SK-N-SH treated with all-trans-retinoic acid at 6 μM for 48 hours (cell line): Measurements from ENCODE around the gene EPB41L4A.

Source experiments
- ATAC-seq: fragments of 200-7000 bp; cut with Tn5 transposase; 3 replicates; pipeline ENCODE4 v1.9.1; 2020; ENCODE audit warnings: mild to moderate bottlenecking, moderate library complexity
- ARNTL ChIP-seq: fragments of 450-650 bp; formaldehyde crosslinking; IDR thresholded peaks from 2 replicates; pipeline ENCODE4 v1.5.0; 2020; ENCODE audit warnings: low read depth, mild to moderate bottlenecking, moderate library complexity, borderline replicate concordance
- BACH2 ChIP-seq: fragments of 250-450 bp; sonication (Bioruptor Pico); IDR thresholded peaks from 2 replicates; pipeline ENCODE4 v1.9.0; 2021; ENCODE audit warnings: mild to moderate bottlenecking, borderline replicate concordance
- CREB5 ChIP-seq: fragments of 250-450 bp; sonication (Bioruptor Pico); IDR thresholded peaks from 2 replicates; pipeline ENCODE4 v1.5.1; 2020; ENCODE audit warnings: low read depth, mild to moderate bottlenecking, moderate library complexity
- CSDC2 ChIP-seq: fragments of 250-450 bp; sonication (Bioruptor Pico); IDR thresholded peaks from 2 replicates; pipeline ENCODE4 v1.5.0; 2020; ENCODE audit warnings: mild to moderate bottlenecking, moderate library complexity
- CSRNP3 ChIP-seq: fragments of 250-450 bp; sonication (Bioruptor Pico); IDR thresholded peaks from 2 replicates; pipeline ENCODE4 v1.5.1; 2021; ENCODE audit warnings: mild to moderate bottlenecking, moderate library complexity
- ESRRG ChIP-seq: fragments of 250-450 bp; sonication (Bioruptor Pico); IDR thresholded peaks from 2 replicates; pipeline ENCODE4 v1.6.1; 2021; ENCODE audit warnings: mild to moderate bottlenecking
- GLIS3 ChIP-seq: fragments of 250-450 bp; sonication (Bioruptor Pico); IDR thresholded peaks from 2 replicates; pipeline ENCODE4 v1.5.0; 2020; ENCODE audit warnings: mild to moderate bottlenecking, moderate library complexity
- OSR1 ChIP-seq: fragments of 250-450 bp; sonication (Bioruptor Pico); IDR thresholded peaks from 2 replicates; pipeline ENCODE4 v1.8.0; 2022; ENCODE audit warnings: moderate library complexity, mild to moderate bottlenecking, inconsistent platforms
- PATZ1 ChIP-seq: fragments of 250-450 bp; sonication (Bioruptor Pico); IDR thresholded peaks from 2 replicates; pipeline ENCODE4 v1.8.0; 2020; ENCODE audit warnings: mild to moderate bottlenecking, moderate library complexity, borderline replicate concordance
- POU6F1 ChIP-seq: fragments of 250-450 bp; sonication (Bioruptor Pico); IDR thresholded peaks from 2 replicates; pipeline ENCODE4 v1.8.0; 2021; ENCODE audit warnings: low read depth, mild to moderate bottlenecking, moderate library complexity, borderline replicate concordance
- PPARA ChIP-seq: fragments of 250-450 bp; sonication (Bioruptor Pico); IDR thresholded peaks from 2 replicates; pipeline ENCODE4 v1.5.0; 2020; ENCODE audit warnings: mild to moderate bottlenecking, borderline replicate concordance
- RARB ChIP-seq: fragments of 250-450 bp; sonication (Bioruptor Pico); IDR thresholded peaks from 2 replicates; pipeline ENCODE4 v1.8.0; 2021; ENCODE audit warnings: mild to moderate bottlenecking, moderate library complexity
- SNAI2 ChIP-seq: fragments of 250-450 bp; sonication (Bioruptor Pico); IDR thresholded peaks from 2 replicates; pipeline ENCODE4 v1.5.0; 2020; ENCODE audit warnings: mild to moderate bottlenecking, moderate library complexity
- TOX ChIP-seq: fragments of 250-450 bp; sonication (Bioruptor Pico); IDR thresholded peaks from 2 replicates; pipeline ENCODE4 v1.8.0; 2021; ENCODE audit warnings: mild to moderate bottlenecking, moderate library complexity, borderline replicate concordance
- TSHZ2 ChIP-seq: fragments of 250-450 bp; sonication (Bioruptor Pico); IDR thresholded peaks from 2 replicates; pipeline ENCODE4 v1.5.0; 2020; ENCODE audit warnings: mild to moderate bottlenecking, moderate library complexity
- ZC3H10 ChIP-seq: fragments of 250-450 bp; sonication (Bioruptor Pico); IDR thresholded peaks from 2 replicates; pipeline ENCODE4 v1.5.1; 2021; ENCODE audit warnings: mild to moderate bottlenecking, moderate library complexity
- ZFP3 ChIP-seq: fragments of 250-450 bp; sonication (Bioruptor Pico); IDR thresholded peaks from 2 replicates; pipeline ENCODE4 v1.5.0; 2020; ENCODE audit warnings: mild to moderate bottlenecking, moderate library complexity
- ZFP30 ChIP-seq: fragments of 450-650 bp; formaldehyde crosslinking; IDR thresholded peaks from 2 replicates; pipeline ENCODE4 v1.5.0; 2022; ENCODE audit warnings: mild to moderate bottlenecking, moderate library complexity
- ZNF565 ChIP-seq: fragments of 450-650 bp; formaldehyde crosslinking; conservative IDR thresholded peaks from 2 replicates; pipeline ENCODE4 v1.5.0; 2020; ENCODE audit warnings: low read depth, mild to moderate bottlenecking, moderate library complexity
- ZNF70 ChIP-seq: fragments of 450-650 bp; formaldehyde crosslinking; IDR thresholded peaks from 2 replicates; pipeline ENCODE4 v1.5.0; 2020; ENCODE audit warnings: mild to moderate bottlenecking, moderate library complexity
- ZNF8 ChIP-seq: fragments of 450-650 bp; formaldehyde crosslinking; IDR thresholded peaks from 2 replicates; pipeline ENCODE4 v1.5.0; 2020; ENCODE audit warnings: mild to moderate bottlenecking, moderate library complexity

Gene EPB41L4A

GRCh38 chr5:112146323-112147226 lies 272.5 kb downstream of the EPB41L4A start:
- no peak for TF ChIP-seq ZNF8 (CRISPR knock-in tag)
- no peak for TF ChIP-seq CREB5 (CRISPR knock-in tag)
- no peak for TF ChIP-seq TOX
- TF ChIP-seq PPARA (CRISPR knock-in tag), result no peak
- no peak for TF ChIP-seq PATZ1 (CRISPR knock-in tag)
- no peak for TF ChIP-seq BACH2 (CRISPR knock-in tag)
- TF ChIP-seq ZFP30 (CRISPR knock-in tag), result no peak
- no peak for TF ChIP-seq GLIS3 (CRISPR knock-in tag)
- no peak for TF ChIP-seq ARNTL (CRISPR knock-in tag)
- TF ChIP-seq ESRRG, result no peak
- no peak for TF ChIP-seq SNAI2 (CRISPR knock-in tag)
- no peak for TF ChIP-seq POU6F1 (CRISPR knock-in tag)
- no peak for TF ChIP-seq CSDC2
- no peak for TF ChIP-seq ZC3H10
- no peak for TF ChIP-seq RARB (CRISPR knock-in tag)
- no peak for TF ChIP-seq CSRNP3 (CRISPR knock-in tag)
- TF ChIP-seq ZFP3, result no peak
- TF ChIP-seq OSR1 (CRISPR knock-in tag), result no peak
- TF ChIP-seq ZNF70 (CRISPR knock-in tag), result no peak
- no peak for TF ChIP-seq TSHZ2 (CRISPR knock-in tag)
- peak; percentile 89 for ATAC-seq

GRCh38 chr5:112143690-112144089 lies 275.4 kb downstream of the EPB41L4A start:
- ATAC-seq, result peak; percentile 23; the same call in 2 of the 3 replicates
- TF ChIP-seq ZFP3 (no peak), GLIS3 (CRISPR knock-in tag) (no peak), PATZ1 (CRISPR knock-in tag) (no peak), ZC3H10 (no peak), ZNF565 (no peak), BACH2 (CRISPR knock-in tag) (no peak), RARB (CRISPR knock-in tag) (no peak), TSHZ2 (CRISPR knock-in tag) (no peak; the same call in 1 of the 2 replicates), ZNF8 (CRISPR knock-in tag) (0 out of 2 replicates have a peak, but pooled peaks have one; percentile 10), CSRNP3 (CRISPR knock-in tag) (no peak), ZFP30 (CRISPR knock-in tag) (no peak)
